GM21737 (cell line): ENCODE measurements around the gene SPDYE2B.
"Not testable (repeated sequence)": the region's sequence is repeated elsewhere in the genome, so short reads cannot be mapped to it uniquely, and the experiment has no call there.

ENCODE experiments used
- ATAC-seq: cut with Tn5 transposase; IDR thresholded peaks from one replicate; pipeline ENCODE4 v1.9.1; 2021; ENCODE audit warnings: mild to moderate bottlenecking, moderate library complexity; ENCODE audit not compliant: unreplicated experiment

Gene SPDYE2B

DNA sequence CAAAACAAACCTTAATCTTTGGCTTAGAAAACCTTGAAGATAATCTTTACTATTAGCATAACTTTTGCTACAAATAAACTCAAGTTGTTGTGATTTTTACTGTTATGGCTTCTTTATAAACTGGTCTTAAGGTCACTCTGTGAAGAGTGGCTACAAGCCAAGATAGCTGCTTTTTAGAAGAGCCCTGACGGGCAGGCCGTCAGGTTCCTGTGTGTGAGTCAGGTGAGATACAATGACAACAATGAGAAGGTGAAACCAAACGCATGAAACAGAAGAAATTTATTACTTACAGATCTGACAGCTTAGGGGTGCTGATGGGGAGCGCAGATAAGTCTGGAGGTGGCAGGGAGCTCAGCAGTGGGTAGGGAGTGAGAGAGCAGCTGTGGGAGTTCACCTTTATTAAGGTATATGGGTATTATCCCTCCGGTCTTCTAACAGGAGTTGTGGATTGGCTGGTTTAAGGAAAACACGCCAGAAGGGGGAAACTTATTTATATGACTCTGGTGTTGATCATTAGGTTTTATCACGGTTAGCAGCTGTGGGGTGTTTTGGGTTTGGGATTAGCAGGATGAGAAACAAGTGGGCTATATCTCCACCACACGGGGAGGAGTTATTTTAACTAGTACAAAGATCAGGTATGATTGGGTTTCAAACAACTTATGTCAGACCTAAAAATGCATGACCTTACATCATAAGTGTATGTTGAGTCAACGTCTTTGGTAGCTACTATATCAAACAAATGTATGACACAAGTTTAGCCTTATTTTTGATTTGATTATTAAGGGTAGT, 49.0 kb downstream of the SPDYE2B start:
- ATAC-seq = not testable (repeated sequence)
